ENCODE results near the gene RAB17.

The RAB17 gene

DNA sequence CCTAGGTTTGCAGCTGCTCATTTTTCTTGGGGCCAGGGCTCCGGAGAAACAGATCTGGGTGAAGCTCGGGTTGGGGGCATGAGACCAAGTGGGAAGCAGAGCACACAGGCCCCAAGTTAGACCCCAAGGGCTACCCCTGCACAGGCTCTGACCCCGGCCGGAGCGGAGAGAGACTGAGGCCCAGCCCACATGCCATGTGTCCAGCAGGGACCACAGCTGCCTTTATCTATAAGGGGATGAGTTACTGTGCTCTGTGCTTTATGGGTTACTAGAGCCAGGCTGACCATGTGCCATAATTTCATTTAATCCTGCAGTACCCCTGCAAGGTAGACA lies 54.5 kb downstream of the RAB17 start:
- DNase-seq, result no peak

DNA sequence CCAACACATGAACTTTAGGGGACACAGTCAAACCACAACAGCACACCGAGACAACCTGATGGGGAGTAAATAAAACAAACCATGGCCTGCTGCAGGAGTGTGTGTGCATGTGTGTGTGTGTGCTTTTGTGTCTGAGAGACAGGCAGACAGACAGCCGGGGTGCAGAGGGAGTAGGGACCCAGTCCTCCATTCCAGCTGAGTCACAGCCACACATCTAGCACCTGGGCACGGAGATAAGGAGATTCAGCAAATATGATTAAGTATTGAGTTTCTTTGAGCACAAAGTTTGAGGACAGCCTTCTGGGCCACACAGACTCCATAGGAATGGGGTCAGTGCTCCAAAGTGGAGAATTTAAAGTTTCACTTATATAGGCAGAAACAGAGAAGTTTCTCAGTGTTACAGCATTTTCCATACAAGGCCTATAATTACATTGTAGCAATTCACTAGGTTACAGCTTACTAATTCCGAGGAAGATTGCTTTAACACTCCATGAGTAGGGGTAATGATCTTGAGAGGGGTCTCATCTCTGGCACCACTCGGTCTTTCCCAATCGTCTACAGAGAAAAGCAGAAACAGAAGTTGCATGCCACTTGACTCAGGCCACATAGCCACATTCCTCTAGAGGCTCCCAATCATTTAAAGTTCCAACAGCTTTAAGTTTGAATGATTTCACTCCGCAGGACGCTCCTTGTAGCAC lies 55.0 kb downstream of the RAB17 start:
- no peak for DNase-seq

DNA sequence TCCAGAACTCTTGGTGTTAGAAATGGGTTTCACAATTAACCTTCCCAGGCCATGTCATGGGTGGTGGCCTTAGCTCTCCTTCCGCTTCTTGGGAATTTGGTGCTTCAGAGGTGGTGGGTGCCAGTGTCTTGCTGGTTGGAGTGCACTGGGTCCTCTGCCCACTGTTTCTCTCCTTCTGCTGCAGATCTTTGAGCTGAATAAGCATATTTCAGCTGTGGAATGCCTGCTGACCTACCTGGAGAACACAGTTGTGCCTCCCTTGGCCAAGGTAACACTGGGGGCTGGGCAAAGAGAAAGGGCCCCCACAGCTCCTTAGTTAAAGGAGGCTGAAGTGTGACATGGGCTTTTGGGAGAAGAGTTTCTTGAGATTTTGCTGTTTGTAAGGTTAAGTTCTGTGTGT lies 56.2 kb downstream of the RAB17 start:
- DNase-seq, result no peak

DNA sequence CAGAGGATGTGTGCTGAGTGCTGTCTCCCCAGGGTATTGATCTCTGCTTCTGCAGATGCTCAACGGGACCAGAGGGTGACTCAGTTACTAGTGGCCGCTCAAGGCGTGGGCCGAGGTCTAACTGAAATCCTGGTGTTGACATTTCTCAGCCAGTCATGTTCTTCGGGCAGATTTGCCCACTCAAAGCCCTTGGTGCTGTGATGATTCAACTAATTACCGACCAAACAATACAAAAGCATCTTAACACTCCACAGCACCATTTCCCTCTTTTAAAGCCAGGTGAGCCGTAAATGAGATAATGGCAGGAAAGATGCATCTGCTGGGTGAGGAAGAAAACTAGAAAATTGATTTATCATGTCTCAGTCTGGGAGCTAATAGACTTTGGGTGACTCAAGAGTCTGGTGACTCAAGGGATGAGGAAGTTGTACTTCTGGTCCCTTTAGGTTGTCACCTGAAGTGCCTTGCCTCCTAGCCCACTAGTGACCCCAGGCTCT lies 56.8 kb downstream of the RAB17 start:
- DNase-seq, result no peak

DNA sequence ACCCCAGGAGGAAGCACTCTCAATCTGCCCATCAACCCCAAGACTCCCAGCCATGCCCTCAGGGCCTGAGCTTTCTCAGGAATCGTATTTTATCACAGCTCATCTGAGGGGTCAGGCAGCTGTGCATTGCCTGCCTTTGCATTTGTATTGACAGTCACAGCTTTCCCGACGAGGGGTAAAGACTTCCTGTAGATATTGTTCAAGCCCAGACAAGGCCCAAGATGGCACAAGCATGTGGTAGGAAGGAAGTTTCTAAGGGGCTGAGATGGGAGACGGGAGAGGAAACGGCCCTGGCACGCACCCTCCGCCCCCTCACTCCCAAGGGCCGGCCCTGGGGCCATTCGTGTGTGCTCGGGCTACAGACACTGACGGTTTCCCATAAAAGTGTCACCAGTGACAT lies 58.4 kb downstream of the RAB17 start:
- DNase-seq, result no peak

DNA sequence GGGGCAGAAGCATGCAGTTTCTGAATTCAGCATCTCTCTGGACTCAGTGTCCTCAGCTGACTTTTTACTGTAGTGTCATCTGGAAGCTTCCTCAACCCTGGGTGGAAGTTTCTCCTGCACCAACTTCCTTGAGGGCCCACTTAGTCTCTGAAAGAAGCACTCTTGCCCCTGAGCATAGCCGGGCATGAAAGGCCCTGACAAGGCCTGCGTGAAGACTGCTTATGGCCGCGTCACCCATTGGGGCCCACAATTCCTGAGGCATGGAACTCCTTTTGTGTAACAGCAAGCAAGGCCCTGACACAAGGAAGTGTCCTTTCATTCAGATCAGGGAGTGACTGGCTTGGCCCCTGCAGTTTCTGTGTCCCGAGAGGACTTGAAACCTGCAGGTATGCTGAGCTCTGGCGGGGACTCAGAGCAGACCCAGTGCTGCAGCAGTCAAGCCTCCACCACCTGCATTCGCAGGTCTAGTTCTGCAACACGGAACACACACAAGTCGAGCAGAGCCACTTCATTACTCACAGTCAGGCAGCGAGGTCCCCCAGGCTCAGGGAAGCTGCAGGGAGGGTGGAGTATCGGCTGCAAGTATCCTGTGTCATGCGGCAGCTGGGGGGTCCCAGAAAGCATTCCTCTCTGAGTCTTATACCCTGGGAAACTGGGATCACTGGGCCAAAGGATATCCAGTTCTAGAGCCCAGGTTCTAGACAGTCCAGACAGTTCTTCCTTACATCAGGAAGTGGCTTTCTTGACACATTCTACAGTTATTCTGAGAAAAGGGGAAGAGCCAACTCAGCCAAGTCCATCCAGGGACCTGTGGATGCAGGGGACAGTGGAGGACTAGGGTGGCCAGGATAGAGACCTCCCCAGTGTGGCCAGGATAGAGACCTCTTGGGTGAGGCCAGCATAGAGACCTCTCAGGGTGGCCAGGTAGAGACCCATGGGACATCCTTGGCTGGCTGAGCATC lies 59.8 kb downstream of the RAB17 start:
- no peak for DNase-seq

DNA sequence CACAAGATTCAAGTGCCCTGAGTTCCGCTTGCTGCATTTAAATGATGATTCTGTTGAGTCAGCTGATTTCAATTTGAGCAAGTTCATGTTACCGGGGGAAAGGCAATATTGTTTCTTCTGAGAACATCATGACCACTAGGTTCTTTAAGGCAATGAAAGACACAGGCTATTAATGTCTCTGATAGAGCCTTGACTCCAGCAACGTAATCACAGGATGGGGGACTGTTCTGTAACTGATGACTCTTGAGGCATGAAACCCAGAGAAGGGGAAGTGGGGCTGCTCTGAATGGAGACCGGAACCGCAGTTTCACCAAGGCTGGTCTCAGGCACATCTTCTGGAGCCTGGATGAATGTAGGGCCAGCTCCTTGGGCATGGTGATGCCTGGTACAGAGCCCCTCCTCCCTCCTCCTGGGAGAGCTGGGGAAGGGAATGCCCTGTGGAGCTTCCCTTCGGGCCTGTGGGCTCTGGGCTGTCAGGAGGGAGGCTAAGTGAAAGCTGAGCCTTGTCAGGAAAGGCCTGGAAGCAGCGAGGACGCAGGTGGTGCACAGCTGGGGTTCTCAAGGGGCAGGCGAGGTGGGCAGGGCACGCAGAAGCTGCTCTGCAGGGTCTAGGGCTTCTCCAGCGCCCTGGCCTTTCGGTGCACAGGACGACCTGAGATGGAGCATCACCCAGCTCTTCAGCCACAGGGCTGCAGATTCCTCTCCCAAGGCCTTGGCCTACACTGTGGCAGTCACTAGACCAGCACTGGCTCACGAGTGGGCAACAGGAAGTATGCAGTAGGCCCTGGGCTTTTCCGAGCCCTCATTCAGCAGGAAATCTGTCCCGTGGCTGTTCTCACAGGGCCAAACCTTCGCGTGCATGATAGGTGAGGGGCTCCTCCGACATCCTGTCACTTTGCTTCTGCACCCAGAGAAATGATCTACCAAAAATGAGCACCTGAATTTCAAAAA lies 60.8 kb downstream of the RAB17 start:
- no peak for DNase-seq

DNA sequence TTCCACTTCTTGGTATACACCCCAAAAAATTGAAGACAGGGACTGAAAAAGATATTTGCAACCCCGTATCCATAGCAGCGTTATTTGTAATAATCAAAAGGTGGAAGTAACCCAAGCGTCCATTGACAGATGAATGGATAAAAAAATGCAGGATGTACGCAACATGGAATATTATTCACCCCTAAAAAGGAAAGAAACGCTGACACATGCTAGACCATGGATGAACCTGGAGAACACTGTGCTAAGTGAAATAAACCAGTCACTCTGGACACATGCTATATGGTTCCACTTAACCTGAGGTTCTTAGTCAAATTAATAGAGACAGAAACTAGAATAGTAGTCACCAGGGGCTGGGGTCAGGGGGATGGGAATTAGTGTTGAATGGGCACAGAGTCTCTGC lies 62.8 kb downstream of the RAB17 start:
- no peak for DNase-seq

DNA sequence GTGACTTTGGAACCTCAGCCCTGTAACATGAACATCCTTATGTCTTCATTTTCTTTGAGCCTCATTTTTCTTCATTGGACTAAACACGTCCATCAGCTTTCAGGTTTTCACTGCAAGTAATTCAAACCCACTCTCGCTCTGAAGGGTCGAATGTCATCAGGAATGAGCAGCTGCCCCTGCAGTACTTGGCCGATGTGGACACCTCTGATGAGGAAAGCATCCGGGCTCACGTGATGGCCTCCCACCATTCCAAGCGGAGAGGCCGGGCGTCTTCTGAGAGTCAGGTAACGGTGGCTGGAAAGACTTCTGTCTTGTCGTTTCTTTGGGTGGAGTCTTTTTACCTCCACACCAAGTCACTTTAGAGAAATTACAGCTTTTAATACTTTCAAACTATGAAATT lies 63.3 kb downstream of the RAB17 start:
- no peak for DNase-seq

DNA sequence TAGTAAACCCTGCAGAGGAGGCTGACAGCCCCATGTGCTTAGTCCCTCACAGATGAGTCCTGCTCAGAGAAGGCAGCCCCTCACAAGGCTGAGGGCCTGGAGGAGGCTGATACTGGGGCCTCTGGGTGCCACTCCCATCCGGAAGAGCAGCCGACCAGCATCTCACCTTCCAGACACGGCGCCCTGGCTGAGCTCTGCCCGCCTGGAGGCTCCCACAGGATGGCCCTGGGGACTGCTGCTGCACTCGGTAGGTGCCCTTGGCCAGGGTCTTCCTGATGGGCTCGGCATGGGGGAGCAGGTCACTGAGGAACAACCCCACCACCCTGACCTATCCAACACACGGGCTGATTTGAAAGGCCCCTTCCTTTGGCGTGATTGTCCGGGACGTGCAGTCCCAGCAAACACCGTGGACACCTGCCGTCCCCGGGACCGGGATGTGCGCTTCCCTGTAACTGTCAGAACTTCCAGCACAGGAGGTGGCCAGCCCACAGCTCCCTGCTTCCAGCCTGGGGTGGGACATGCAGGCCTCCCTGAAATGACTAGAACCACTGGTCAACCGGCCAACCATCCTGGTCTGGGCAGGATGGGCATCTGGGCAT lies 64.9 kb downstream of the RAB17 start:
- no peak for DNase-seq

DNA sequence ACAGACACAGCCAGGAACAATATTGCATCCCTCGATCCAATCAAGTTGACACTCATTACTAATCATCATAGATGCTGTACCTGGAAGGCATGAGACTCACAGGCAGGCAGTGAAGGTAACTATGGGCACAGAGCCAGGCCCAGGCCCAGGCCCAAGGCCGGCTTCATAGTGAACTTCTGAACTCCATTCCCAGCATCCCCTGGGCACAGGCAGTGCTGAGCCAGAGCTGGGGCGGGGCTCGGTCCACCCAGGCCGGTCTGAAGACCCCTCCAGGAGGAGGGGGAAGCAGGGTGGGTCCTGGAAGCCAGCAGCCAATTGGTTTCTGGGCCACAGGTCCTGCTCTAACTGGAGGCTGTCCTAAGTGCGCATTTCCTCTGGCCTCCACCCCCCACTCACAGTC lies 65.9 kb downstream of the RAB17 start:
- DNase-seq, result no peak
